K562 (cell line): ENCODE data around the gene IGIP. TPM values are rescaled to one million over a fixed set of nuclear protein-coding genes. Genes with fewer than 3 reads are reported as not detected.
A peak's percentile ranks its signal among the peaks of the same experiment; 100 is the strongest.

Experiments
- BCOR ChIP-seq: fragments of 450-650 bp; IDR thresholded peaks from 2 replicates; pipeline ENCODE4 v1.6.1; 2016
- CCNT2 ChIP-seq: IDR thresholded peaks from 2 replicates; pipeline ENCODE4 v1.6.1; 2011; ENCODE audit warnings: borderline replicate concordance, low read depth, mild to moderate bottlenecking, moderate library complexity, mixed read lengths, low read length; ENCODE audit not compliant: insufficient read length; ENCODE audit errors: extremely low read depth
- CXXC5 ChIP-seq: fragments of 250-450 bp; sonication (Bioruptor Pico); IDR thresholded peaks from 2 replicates; pipeline ENCODE4 v1.8.0; 2022; ENCODE audit warnings: inconsistent platforms, mild to moderate bottlenecking, moderate library complexity
- EHMT2 ChIP-seq: fragments of 450-650 bp; IDR thresholded peaks from 2 replicates; pipeline ENCODE4 v1.6.1; 2018; ENCODE audit warnings: antibody characterized with exemption
- ELF4 ChIP-seq: fragments of 450-650 bp; formaldehyde crosslinking; IDR thresholded peaks from 2 replicates; pipeline ENCODE4 v1.4.0; 2022; ENCODE audit warnings: missing genetic modification characterization
- GTF2F1 ChIP-seq: IDR thresholded peaks from 2 replicates; pipeline ENCODE4 v1.6.1; 2011; ENCODE audit warnings: low read depth, low read length, improper control_type of control experiment
- HMG20A ChIP-seq: fragments of 450-650 bp; formaldehyde crosslinking; conservative IDR thresholded peaks from 2 replicates; pipeline ENCODE4 v1.4.0; 2020; ENCODE audit warnings: mild to moderate bottlenecking, mixed read lengths
- IRF2 ChIP-seq: sonication (generic); formaldehyde crosslinking; IDR thresholded peaks from 2 replicates; pipeline ENCODE4 v1.8.1; 2022; ENCODE audit warnings: mild to moderate bottlenecking, missing genetic modification reagents
- KAT2B ChIP-seq: IDR thresholded peaks from one replicate; pipeline ENCODE4 v1.6.1; 2012; ENCODE audit warnings: low read depth, mild to moderate bottlenecking, control low read depth, inconsistent platforms, low read length, moderate library complexity
- KLF1 ChIP-seq: fragments of 450-650 bp; IDR thresholded peaks from 2 replicates; pipeline ENCODE4 v1.6.1; 2016; ENCODE audit warnings: missing genetic modification characterization, missing compliant biosample characterization
- NBN ChIP-seq: fragments of 450-650 bp; IDR thresholded peaks from 2 replicates; pipeline ENCODE4 v1.6.1; 2016; ENCODE audit warnings: low read depth, mild to moderate bottlenecking
- NRF1 ChIP-seq, 2 experiments: fragments of 450-650 bp; IDR thresholded peaks in 1 of 2; conservative IDR thresholded peaks in 1 of 2; 2 replicates each; pipeline ENCODE4 v1.6.1; 2014; ENCODE audit warnings: mild to moderate bottlenecking in 2 of 2
- PHB ChIP-seq: fragments of 250-450 bp; sonication (Bioruptor Pico); IDR thresholded peaks from 2 replicates; pipeline ENCODE4 v1.5.0; 2021
- POLR2A ChIP-seq: fragments of 450-650 bp; conservative IDR thresholded peaks from 2 replicates; pipeline ENCODE4 v1.6.1; 2016
- POLR2G ChIP-seq: fragments of 200-400 bp; formaldehyde crosslinking; IDR thresholded peaks from 2 replicates; pipeline ENCODE4 v1.6.1; 2017; ENCODE audit warnings: low read depth, mild to moderate bottlenecking, antibody characterized with exemption, low read length, moderate library complexity
- RBFOX2 ChIP-seq: fragments of 200-400 bp; formaldehyde crosslinking; IDR thresholded peaks from 2 replicates; pipeline ENCODE4 v1.6.1; 2017; ENCODE audit warnings: low read depth, mild to moderate bottlenecking, low read length, moderate library complexity
- SIN3B ChIP-seq: fragments of 450-650 bp; IDR thresholded peaks from 2 replicates; pipeline ENCODE4 v1.6.1; 2017; ENCODE audit warnings: low read depth, mild to moderate bottlenecking, moderate library complexity
- SP1 ChIP-seq: sonication (generic); formaldehyde crosslinking; IDR thresholded peaks from 2 replicates; pipeline ENCODE4 v1.8.1; 2022; ENCODE audit warnings: mild to moderate bottlenecking, missing genetic modification reagents
- ZBTB1 ChIP-seq: sonication (generic); formaldehyde crosslinking; IDR thresholded peaks from 2 replicates; pipeline ENCODE4 v1.8.1; 2023; ENCODE audit warnings: missing genetic modification reagents, low read depth, mild to moderate bottlenecking, borderline replicate concordance
- ZBTB8A ChIP-seq: fragments of 450-650 bp; IDR thresholded peaks from 2 replicates; pipeline ENCODE4 v1.6.1; 2018; ENCODE audit warnings: mild to moderate bottlenecking, moderate library complexity; ENCODE audit not compliant: partially characterized antibody
- ZFP36 ChIP-seq: fragments of 150-350 bp; IDR thresholded peaks from 2 replicates; pipeline ENCODE4 v1.6.1; 2018; ENCODE audit warnings: low read length, low read depth; ENCODE audit not compliant: partially characterized antibody
- ZNF197 ChIP-seq: fragments of 200-800 bp; sonication (Bioruptor generic); IDR thresholded peaks from 2 replicates; pipeline ENCODE4 v1.6.1; 2016; ENCODE audit warnings: low read depth, missing genetic modification characterization, missing compliant biosample characterization
- ZNF23 ChIP-seq: fragments of 250-450 bp; sonication (Bioruptor Pico); IDR thresholded peaks from 2 replicates; pipeline ENCODE4 v1.4.0; 2020; ENCODE audit warnings: mild to moderate bottlenecking
- ZNF24 ChIP-seq: fragments of 450-650 bp; IDR thresholded peaks from 2 replicates; pipeline ENCODE4 v1.6.1; 2016
- ZNF584 ChIP-seq: fragments of 200-800 bp; sonication (Bioruptor generic); IDR thresholded peaks from 2 replicates; pipeline ENCODE4 v1.6.1; 2016; ENCODE audit warnings: low read depth, mild to moderate bottlenecking, missing genetic modification characterization, missing compliant biosample characterization
- ZNF586 ChIP-seq: fragments of 450-650 bp; formaldehyde crosslinking; conservative IDR thresholded peaks from 2 replicates; pipeline ENCODE4 v1.4.0; 2020; ENCODE audit warnings: mild to moderate bottlenecking, moderate library complexity
- polyA plus RNA-seq, 8 experiments: library from polyadenylated mRNA; depleted of rRNA in 4 of 8; stranded (reverse) in 5 of 8; unstranded in 3 of 8; fragments of >200 nt; fragmentation: Nextera tagmentation in 2 of 8; fragmentation: Illumina TruSeq in 1 of 8; extraction: Ambion mirVana in 2 of 8; extraction: Trizol in 1 of 8; gene quantifications; 2 replicates each; pipeline versions ENCODE4 v1.2.1 to v1.2.3, GENCODE V29; 2011 to 2014; ENCODE audit warnings: inconsistent platforms in 1 of 8, missing spikeins in 1 of 8
- total RNA-seq, 7 experiments: library from RNA; depleted of rRNA in 6 of 7; stranded (reverse); fragments of >200 nt in 6 of 7; fragmentation: Illumina TruSeq in 2 of 7; extraction: Trizol in 2 of 7; gene quantifications; 2 replicates each; pipeline versions ENCODE4 v1.2.1 to v1.2.3, GENCODE V29; 2011 to 2021; ENCODE audit warnings: low replicate concordance in 1 of 7
- TF ChIP-seq, protein P1 (sequence below): sonication (generic); formaldehyde crosslinking; IDR thresholded peaks from 2 replicates; pipeline ENCODE4 v1.4.0; 2020; ENCODE audit warnings: mild to moderate bottlenecking, missing genetic modification reagents
- TF ChIP-seq, protein P2 (sequence below): fragments of 450-650 bp; conservative IDR thresholded peaks from 2 replicates; pipeline ENCODE4 v1.6.1; 2016; ENCODE audit warnings: missing genetic modification characterization, low read depth, mild to moderate bottlenecking, control low read depth, missing compliant biosample characterization

The IGIP gene
- total and polyA plus RNA-seq, 9 of the 15 experiments (the other 6 are each of a cell fraction or from before 2014, with no cell fraction given), result 0.52 to 1.6 (median 1.2) TPM

DNA sequence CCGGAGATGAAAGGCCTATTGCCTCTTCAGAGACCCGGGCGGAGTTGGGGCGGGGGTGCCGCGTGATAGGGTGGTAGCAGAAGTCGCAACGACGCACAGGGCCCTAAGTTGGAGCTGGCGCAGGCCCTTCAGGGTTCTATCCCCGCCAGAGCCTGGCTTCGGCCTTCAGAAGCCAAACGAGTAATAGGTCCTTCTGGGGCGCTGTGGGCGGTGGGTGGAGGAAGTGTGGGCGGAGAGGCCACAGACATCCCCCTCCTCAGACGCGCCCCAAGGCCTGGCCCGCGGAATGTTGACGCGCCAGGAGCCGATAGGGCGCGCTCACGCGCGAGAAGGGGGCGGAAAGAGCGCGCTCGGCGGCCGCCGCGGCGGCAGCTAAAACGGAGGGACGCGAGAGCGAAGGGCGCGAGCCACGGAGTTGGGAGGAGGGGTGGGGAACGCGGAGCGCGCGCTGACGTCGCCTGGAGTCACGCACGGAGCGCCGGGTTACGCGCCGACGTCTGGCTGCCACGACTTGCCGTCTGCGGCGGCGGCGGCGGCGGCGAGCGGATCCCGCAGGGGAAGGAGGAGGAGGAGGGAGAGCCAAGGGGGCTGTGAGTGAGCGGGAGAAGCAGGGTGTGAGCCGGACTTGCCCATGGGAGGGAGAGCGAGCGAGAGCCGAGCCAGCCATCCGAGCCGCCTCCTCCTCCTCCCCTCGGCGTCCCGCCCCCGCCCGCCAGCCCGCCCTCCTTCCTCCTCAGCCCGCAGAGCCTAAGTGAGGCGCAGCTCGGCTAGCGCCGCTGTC lies 18.2 kb upstream of the IGIP start (continued):
- TF ChIP-seq ELF4 (CRISPR knock-in tag), result peak; percentile 29; the same call in 1 of the 2 replicates
- TF ChIP-seq BCOR, result no peak
- peak; percentile 95 for TF ChIP-seq CXXC5 (CRISPR knock-in tag)
- TF ChIP-seq SIN3B, result no peak
- no peak for TF ChIP-seq ZNF24
- TF ChIP-seq SP1 (CRISPR knock-in tag), result peak; percentile 90
- no peak for TF ChIP-seq HMG20A (CRISPR knock-in tag)
- no peak for TF ChIP-seq IRF2 (CRISPR knock-in tag)
- TF ChIP-seq, protein P1, sequence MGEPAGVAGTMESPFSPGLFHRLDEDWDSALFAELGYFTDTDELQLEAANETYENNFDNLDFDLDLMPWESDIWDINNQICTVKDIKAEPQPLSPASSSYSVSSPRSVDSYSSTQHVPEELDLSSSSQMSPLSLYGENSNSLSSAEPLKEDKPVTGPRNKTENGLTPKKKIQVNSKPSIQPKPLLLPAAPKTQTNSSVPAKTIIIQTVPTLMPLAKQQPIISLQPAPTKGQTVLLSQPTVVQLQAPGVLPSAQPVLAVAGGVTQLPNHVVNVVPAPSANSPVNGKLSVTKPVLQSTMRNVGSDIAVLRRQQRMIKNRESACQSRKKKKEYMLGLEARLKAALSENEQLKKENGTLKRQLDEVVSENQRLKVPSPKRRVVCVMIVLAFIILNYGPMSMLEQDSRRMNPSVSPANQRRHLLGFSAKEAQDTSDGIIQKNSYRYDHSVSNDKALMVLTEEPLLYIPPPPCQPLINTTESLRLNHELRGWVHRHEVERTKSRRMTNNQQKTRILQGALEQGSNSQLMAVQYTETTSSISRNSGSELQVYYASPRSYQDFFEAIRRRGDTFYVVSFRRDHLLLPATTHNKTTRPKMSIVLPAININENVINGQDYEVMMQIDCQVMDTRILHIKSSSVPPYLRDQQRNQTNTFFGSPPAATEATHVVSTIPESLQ (CRISPR knock-in tag), result peak; percentile 94; the same call in 1 of the 2 replicates
- TF ChIP-seq ZFP36, result no peak
- TF ChIP-seq POLR2G, result peak; percentile 93
- 0 out of 2 replicates have a peak, but pooled peaks have one; percentile 14 for TF ChIP-seq GTF2F1
- peak; percentile 81 to 84 for TF ChIP-seq NRF1 (conservative IDR thresholded peaks at IDR 0.05 in 1 of 2, IDR thresholded peaks at IDR 0.05 in 1 of 2)
- TF ChIP-seq, protein P2, sequence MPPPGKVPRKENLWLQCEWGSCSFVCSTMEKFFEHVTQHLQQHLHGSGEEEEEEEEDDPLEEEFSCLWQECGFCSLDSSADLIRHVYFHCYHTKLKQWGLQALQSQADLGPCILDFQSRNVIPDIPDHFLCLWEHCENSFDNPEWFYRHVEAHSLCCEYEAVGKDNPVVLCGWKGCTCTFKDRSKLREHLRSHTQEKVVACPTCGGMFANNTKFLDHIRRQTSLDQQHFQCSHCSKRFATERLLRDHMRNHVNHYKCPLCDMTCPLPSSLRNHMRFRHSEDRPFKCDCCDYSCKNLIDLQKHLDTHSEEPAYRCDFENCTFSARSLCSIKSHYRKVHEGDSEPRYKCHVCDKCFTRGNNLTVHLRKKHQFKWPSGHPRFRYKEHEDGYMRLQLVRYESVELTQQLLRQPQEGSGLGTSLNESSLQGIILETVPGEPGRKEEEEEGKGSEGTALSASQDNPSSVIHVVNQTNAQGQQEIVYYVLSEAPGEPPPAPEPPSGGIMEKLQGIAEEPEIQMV (tag), result no peak
- no peak for TF ChIP-seq ZNF23
- TF ChIP-seq KLF1 (tag), result peak; percentile 55; the same call in 1 of the 2 replicates
- TF ChIP-seq ZBTB1 (CRISPR knock-in tag), result peak; percentile 68
- TF ChIP-seq CCNT2, result peak; percentile 67
- TF ChIP-seq POLR2A, result peak; percentile 90
- no peak for TF ChIP-seq ZNF584
- TF ChIP-seq NBN, result peak; percentile 65; the same call in 1 of the 2 replicates
- TF ChIP-seq KAT2B, result no peak
- TF ChIP-seq ZNF197 (CRISPR knock-in tag), result 0 out of 2 replicates have a peak, but pooled peaks have one; percentile 33
- TF ChIP-seq PHB (CRISPR knock-in tag), result 0 out of 2 replicates have a peak, but pooled peaks have one; percentile 14
- no peak for TF ChIP-seq ZBTB8A
- no peak for TF ChIP-seq EHMT2
- peak; percentile 95 for TF ChIP-seq RBFOX2
- no peak for TF ChIP-seq ZNF586 (CRISPR knock-in tag)
